HK-2 (cell line): ENCODE results near the gene HSPA8.

Experiments used
- DNase-seq: peaks from one replicate; pipeline ENCODE4 v3.0.0-alpha.2; 2018; ENCODE audit not compliant: unreplicated experiment

Gene HSPA8

DNA sequence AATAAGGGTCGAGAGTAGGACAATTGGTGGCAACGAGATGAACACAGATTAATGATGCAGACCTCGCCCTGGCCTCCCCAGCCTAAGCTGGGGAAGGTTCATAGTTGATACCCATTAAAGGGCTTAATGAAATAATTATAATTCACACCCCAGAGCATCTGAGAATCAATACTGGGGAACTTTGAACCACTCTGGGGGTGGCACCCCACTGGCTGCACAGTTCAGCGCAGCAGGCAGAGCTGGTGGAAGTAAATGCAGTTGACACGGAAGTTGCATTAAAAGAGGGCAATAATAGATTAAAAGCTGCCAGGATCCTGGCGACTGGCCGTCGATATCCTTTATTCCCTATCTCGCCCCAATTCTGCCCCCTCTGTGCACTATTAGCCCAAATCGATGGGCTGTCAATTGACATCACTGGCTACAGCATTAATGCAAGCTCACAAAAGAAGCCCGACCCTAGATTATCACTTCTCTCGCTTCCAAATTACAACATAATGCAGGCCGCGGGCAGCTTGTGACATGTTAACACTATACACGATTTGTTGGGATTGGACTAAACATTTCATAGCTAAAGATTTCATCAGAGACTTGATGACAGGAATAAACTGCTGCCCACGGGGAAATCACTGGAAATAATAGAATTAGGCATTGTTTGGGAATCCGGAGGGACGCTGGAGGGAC is 14.5 kb downstream of the HSPA8 start:
- DNase-seq = no peak

DNA sequence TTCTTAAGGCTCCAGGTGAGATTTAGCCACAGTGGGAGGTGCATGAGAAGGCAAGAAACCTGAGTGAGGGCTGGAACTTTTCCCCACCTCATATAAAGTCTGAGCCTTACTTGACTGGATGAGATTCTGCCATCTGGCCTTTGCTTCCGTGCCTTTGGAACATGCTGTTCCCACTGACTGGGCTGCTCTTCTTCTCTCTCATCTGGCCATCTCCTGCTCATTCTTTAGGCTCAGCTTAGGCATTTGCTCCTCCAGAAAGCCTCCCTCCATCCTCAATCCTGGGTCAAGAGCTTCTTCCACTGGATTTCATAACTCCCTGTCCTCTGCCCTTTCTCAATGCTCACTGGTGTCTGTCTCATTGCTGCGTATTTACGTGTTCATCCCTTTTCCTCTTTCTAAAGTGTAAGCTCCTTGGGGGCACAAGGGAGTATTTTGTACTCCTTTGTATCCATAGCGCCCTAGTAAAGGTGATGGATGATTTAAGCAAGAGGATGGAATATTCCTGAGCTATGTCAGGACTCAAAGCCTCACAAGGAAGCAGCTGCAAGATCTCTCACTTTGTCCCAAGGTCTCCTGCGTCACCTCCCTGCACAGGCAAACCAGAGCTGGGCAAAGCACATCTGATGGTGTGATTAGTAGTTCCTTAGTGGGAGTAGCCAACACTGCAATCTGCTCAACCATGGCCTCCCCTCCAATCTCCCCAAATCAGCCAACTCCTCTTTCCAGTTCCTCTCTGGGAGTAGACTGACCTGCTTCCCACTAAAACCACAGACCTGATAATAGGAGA is 15.3 kb downstream of the HSPA8 start:
- DNase-seq = no peak

DNA sequence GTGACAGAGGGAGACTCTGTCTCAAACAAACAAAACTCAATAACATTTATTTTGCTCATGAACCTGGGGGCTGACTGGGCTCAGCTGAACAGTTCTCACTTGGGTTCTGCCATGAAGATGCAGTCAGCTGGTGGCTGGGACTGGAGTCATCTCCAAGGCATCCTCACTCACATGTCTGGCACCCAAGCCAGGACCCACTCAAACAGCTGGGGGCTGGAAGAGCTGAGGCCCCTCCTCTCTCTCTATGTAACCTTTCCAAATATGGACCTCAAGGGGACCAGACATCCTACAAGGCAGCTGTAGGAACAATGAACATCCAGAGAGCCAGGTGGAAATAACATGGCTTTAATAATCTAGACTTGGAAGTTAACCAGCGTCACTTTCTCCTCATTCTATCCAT is 16.8 kb downstream of the HSPA8 start:
- no peak for DNase-seq

DNA sequence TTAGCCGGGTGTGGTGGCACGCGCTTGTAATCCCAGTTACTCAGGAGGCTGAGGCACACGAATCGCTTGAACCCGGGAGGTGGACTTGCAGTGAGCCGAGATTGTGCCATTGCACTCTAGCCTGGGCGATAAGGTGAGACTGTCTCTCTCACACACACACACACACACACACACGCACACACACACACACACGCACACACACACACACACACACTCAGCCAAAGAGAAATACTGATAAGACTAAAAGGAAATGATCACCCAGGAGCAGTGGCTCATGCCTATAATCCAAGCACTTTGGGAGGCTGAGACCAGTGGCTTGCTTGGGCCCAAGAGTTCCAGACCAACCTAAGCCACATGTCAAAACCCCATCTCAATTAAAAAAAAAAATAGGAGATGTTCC is 20.8 kb downstream of the HSPA8 start:
- no peak for DNase-seq

DNA sequence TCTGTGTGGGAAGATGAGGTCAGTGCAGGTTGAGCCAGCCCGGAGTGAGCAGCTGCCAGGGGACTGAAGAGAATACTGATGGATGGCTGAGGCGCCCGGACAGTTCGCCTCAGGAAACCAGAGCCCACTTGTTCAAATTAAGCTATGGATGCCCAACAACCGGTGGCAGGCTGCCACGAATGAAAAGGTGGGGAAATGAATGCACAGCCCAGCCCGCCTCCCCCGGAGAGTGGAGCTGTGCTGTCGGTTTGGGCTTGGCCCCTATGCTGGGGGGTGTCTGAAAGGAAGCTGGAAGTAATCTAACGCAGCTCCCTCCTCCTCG is 21.9 kb downstream of the HSPA8 start:
- no peak for DNase-seq

DNA sequence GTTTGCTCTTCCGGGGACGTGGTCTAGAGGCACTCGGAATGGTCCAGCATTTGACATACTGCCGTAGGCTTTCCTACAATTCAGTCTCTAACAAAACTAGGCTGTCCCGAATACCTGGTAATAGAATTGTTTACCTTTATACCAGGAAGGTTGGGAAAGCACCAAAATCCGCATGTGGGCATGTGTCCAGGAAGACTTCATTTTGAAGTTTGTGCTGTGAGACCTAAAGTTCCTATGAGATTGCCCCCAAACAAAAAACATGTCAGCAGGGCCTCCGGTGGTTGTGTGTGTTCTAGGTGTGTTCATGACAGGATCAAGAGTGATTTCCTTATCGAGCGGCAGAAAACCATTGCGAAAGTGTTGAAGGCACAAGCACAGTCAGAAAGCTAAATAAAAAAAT is 26.1 kb downstream of the HSPA8 start:
- no peak for DNase-seq

DNA sequence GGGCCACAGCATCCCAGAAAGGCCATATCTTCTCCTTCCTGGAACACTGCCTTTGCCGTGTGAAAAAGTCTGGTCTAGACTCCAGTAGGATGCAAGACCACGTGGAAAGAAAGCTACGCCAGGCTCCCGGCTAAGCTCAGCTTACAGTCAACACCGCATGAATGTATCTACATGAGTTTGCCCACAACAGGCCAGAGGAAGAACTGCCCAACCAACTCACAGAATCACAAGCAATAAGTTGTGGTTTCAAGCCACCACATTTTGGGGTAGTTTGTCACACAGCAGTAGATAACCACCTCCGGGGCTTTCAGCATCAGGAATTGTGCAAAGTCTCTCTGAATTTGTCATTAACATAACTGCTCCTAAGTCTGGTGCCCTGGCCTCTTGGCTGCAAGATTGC is 27.3 kb downstream of the HSPA8 start:
- no peak for DNase-seq

DNA sequence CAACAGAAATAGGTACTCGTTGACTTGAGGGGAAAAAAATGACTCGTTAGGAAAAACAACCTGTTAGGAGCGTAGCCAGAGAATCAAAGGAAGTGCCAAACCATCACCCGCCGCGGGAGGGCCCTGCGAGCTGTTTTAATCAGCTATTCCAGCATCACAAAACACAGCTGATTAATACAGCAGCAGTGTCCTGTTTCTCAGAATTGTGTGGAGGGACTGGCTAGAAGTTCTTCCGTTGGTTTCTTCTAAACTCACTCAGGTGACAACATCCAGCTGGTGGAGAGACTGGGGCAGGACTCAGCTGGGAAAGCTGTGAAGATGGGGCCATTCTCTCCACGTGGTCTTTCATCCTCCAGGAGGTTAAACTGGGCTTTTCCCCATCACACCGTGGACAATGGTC is 28.0 kb downstream of the HSPA8 start:
- no peak for DNase-seq

DNA sequence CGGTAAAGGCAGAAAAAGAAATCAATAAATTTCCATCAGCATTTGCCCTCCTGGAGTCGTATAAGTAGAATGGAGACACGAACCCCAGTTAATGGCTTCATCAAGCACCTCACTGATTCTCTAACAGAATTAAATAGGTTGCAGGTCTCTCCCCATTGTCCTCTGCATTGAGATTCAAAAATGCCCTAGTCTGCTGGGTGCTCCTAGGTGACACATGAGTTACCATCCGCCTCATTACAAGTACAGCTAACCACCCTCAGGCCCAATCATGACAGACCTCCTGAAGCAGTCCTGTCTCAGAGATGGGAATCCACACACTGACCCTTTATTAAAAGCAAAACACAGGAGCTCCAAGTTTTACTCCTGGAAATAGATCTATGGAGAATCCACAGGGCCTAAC is 31.4 kb downstream of the HSPA8 start:
- DNase-seq = no peak

DNA sequence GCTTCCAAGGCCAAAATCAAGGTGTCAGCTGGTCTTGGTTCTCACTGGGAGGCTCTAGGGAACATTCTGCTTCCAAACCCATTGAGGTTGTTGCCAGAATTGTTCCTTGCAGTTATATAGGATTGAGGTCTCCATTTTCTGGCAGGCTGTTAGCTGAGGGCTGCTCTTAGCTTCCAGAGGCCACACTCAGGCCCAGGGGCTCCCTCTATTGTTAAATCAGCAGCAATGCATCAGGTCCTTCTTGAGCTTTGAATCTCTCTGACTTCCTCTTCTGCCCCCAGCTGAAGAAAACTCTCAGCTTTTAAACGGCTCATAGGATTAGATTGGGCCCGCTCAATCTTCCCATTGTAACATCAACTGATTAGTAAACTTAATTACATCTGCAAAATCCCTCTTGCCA is 41.0 kb downstream of the HSPA8 start:
- peak; percentile 23 for DNase-seq

DNA sequence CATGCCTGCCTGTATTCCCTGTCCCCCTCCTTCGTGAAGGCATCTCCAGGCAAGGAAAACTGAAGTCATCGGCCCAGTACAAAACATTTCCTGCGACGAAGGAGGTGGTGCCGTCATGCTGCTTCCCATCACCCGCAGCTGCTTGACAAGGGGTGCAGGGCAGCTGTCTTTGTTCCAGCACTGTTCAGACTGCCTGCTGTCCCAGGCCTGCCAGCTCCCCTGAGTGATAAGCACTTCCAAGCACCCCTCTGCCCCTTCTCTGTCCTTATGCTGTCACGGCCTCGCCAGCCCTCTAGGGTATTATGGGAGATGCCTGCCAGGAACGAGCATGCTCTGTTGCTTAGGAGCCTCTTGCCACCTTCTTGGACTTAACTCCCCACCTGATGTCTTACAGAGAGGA is 43.2 kb downstream of the HSPA8 start:
- DNase-seq = no peak

DNA sequence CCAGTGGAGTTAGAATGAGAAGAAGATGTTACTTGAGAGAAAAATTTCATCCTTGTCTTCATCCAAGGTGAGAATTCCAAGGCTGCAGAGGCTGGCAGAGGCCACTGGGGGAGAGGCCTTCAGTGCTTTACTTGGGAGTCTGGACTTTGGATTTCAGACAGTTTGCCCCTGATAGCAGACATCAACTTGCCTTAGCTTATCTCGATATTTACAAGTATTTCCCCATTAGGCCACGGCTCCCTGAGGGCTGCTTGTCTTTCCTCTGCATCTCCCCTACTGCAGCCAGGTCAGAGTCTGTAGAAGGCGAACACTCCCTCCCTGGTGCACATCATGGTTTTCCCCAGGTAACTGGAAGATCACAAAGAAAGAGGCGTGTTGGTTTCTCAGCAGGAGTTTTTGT is 50.4 kb downstream of the HSPA8 start:
- DNase-seq = no peak
